GM19463 (cell line): ENCODE measurements around the gene MBP.
"Not testable (repeated sequence)": the region's sequence is repeated elsewhere in the genome, so short reads cannot be mapped to it uniquely, and the experiment has no call there.

Source experiments
- ATAC-seq: cut with Tn5 transposase; IDR thresholded peaks from one replicate; pipeline ENCODE4 v1.9.1; 2021; ENCODE audit warnings: mild to moderate bottlenecking, moderate library complexity; ENCODE audit not compliant: unreplicated experiment

Gene MBP

GRCh38 chr18:76994086-76994654, 138.4 kb downstream of the MBP start:
- no peak for ATAC-seq

DNA sequence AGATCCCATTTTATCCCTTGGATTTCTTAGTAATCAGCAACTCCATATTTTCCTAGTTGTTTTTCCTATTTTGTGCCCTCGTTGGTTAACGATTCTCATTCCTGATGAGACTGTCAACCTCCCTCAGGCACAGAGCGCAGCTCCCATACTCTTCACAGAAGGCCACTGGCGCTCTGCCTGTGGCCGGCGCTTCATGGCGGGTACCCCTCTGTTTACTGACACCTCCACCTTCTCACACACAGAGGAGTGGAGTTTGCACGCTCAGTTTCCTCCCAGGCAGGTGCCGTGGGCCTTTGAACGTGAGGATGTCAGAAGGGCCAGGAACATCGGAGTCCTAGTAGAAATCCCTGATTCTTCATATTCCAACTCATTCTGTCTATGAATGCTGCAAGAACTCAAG, 139.0 kb downstream of the MBP start:
- no peak for ATAC-seq

GRCh38 chr18:76993085-76993382, 139.5 kb downstream of the MBP start:
- ATAC-seq = no peak

GRCh38 chr18:76992226-76993084, 140.1 kb downstream of the MBP start:
- ATAC-seq = no peak

- ATAC-seq = no peak
These were observed 141.4 kb downstream of the MBP start for GRCh38 chr18:76991021-76991688.

DNA sequence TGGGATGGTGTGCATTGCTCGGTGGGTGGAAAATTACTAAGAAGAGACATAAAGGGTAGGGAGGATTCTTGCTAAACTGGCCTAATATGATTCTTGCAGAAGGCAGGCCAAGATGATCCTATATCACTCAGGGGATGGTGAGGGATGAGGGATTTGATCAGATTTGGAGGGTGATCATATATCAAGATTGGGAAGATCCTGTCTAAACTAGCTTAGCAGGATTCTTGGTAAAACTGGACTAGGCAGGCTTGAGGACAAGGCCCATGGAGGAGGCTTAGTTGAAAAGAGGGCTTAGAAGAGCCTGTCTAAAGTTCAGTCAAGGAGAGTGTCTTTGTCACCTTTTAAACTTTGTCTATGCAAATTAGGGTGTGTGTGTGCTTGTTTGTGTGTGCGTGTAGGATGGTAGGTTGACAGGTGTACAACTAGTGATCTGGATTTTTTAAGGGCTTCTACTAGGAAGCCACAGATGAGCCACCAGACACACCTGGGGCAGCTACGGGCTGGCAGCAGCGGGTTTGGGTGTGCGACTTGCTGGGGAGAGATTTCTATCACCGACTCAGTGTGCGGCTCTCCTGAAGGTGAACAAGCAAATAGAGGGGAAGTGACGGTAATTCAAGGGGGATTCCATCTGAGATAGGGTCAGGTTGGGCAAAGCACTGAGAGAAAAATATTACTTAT, 142.1 kb downstream of the MBP start:
- ATAC-seq = not testable (repeated sequence)

GRCh38 chr18:76989647-76990190, 142.9 kb downstream of the MBP start:
- ATAC-seq = no peak

DNA sequence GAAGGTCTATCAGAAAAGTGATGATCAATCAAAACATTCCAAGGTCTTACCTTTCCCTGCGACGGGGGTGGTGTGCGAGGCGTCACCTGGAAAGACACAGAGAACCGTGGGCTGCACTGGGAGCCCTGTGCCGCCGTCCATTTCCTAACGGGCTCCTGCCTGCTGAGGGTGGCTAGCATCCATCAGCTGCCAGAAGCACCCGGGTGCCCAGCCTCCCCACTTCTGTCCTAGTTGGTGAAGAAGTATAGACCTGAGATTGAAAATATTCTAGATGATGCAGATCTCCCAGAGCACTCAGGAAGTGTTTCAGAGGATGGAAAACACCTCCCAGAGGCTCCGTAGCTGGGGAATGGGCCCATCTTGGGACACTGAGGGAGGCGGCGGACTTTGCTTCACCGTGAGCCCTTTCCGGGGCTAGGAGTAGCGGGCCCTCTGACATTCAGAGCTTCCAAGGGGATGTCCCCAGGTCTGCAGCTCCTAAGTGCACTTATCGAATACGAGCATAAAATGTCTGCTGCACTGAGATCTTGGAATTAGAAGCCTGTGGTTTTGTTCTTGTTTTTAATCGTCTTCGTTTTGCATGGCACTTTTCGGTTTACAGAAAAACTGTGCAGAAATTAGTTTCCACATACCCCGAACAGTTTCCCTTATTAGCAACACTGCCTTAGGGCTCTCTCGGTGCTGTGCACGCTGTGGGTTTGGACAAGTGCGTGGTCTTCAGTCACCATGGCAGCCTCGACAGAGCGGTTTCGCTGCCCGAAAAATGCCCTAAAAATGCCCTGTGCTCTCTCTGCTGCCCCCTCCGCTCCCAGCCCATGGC, 143.5 kb downstream of the MBP start:
- no peak for ATAC-seq

GRCh38 chr18:76988031-76988826, 144.4 kb downstream of the MBP start:
- ATAC-seq = no peak

GRCh38 chr18:76986406-76986805, 146.2 kb downstream of the MBP start:
- no peak for ATAC-seq

GRCh38 chr18:76985951-76986236, 146.7 kb downstream of the MBP start:
- ATAC-seq = no peak

DNA sequence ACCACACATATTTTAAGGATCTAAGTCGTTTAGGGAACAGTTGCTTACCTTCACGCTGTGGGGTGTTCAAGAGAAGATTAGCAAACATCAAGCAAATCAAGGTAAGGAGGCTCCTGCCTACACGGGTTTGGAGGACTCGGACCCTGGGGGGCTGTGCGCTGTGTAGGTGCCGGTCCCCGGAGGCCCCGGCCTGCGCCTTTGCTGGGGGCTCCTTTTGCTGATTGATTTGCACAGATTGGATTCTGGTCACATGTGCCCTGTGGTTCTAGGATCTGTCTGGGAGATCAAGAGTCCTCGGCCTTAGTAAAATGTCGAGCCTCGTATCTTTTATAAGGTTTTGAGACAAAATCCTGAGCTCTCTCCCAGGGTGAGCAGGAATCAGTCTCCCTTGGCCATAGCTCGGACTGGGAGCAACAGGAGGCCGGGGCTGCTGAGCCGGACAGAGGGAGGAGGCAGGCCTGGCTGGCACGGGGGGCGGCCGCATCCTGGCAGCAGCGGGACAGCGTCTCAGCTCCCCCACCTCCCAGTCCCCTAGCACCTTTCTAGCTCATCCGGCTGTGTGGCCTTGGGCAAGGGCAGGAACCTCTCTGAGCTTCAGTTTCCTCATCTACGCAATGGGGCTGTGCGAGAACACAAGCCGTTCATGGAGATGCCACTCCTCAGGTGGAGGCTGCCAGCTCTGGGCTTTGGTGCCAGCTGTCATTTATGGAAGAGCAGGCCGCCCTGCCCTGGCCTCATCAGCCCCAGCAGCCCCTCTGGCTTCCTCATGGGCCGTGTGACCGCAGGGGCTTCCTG, 147.2 kb downstream of the MBP start:
- no peak for ATAC-seq

DNA sequence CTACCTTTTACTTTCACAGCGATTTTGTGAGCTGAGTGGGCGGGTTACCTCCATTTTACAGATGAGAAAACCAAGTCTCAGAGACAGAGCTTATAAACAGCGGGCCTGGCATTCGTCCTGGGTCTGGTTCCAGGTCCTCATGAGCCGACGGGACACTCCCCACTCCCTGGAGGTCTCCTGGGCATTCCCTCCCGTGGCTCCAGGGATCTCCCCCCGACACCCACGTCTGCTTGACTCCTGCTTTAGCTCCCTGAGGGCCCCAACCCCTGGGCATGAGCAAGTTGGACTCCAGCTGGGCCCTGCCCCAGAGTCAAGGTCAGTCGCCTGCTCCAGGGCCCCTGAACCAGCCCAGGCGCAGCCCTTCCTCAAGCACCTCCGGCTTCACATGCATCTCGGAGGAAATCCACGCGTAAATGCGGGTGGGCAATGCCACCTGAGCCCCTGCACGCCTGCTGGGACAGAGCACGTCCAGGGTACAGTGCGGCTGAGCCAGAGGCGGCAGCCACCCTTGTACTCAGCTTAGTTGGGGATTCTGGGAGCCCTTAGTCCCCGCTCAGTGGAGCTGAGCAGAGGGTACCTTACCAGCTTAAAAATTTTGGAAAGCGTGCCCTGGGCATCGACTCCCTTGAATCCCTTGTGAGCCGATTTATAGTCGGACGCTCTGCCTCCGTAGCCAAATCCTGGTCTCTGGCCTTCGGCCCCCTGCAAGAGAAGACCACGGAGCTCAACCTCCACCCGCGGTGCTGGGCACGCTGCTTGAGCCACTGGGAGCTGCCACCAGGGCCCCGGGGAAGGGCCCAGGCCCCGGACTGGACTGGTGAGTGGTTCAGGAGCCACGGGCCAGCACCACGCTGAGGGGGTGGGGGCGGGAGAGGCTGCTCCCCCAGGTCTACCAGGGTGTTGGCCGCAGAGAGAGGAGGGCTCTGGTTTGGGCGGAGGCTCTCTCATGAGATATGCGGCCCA, 148.1 kb downstream of the MBP start:
- ATAC-seq = no peak

- no peak for ATAC-seq
These were observed 149.0 kb downstream of the MBP start for GRCh38 chr18:76983613-76984051.

- ATAC-seq = peak; percentile 59
These were observed 149.6 kb downstream of the MBP start for GRCh38 chr18:76982841-76983583.

DNA sequence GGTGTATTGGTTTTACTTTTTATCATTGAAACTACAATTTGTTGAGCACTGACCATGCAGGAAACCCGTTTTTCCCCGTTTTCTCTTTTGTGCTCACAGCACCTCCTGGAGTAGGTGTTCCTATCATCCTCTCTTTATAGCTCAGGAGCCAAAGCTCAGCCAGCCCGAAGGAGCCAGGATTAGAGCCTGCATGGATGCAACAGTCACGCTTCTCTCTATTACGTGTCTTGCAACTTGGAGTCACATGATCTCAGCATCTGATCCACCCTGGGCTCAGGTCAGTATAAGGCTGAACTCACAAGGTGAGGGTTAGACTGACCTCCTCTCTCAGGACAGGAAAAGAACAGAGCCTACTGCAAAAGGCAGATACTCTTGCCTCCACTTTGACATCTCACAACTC, 150.5 kb downstream of the MBP start:
- ATAC-seq = no peak

DNA sequence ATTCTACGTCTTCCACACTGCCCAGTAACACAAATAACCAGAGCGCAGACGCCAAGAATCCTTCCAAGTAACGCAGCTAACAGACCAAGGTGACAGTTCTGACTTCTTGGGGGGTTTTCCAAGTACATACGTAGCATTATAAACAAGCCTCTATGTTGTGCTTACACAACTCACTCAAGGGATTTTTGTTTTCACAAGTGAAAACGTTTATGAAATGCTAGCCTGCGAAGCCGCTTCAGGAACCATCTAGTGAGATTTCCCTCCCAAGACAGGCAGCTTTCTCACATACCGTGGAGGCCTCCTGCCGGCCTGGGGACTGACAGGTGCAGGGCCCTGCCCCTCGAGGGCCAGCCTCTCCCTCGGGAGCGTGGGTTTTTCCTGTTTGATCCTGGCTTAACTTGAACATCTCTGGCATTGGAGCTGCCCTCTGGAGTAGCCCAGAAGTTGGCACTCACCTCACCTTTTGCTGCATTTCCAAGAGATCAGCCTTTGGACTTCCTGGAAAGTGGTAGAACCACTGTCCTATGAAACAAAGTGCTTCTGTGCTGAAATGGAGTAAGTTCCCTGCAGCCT, 151.1 kb downstream of the MBP start:
- ATAC-seq = peak; percentile 46
